Spleen (tissue), 11 donors: ENCODE results near the gene KCNJ5. TPM values are rescaled to one million over a fixed set of nuclear protein-coding genes. Genes with fewer than 3 reads are reported as not detected.

Experiments
- DNase-seq: peaks from one replicate; pipeline ENCODE4 v3.0.0-alpha.2; 2020
- H3K27ac ChIP-seq, 8 donors: fragments of 200-600 bp; sonication (generic) in 7 of 8; 1 replicate in 4 of 8; 2 replicates in 4 of 8; pipeline versions ENCODE4 v1.5.0 to v1.8.0; 2016 to 2021; ENCODE audit warnings: inconsistent platforms in 4 of 8, mild to moderate bottlenecking in 4 of 8, moderate library complexity in 1 of 8
- H3K27me3 ChIP-seq, 7 donors: fragments of 200-600 bp; sonication (generic) in 6 of 7; replicated peaks in 1 of 7; 1 replicate in 4 of 7; 2 replicates in 3 of 7; pipeline versions ENCODE4 v1.5.0 to v1.8.0; 2016 to 2021; ENCODE audit warnings: inconsistent platforms in 3 of 7, mild to moderate bottlenecking in 1 of 7
- H3K36me3 ChIP-seq, 6 donors: fragments of 200-600 bp; sonication (generic) in 5 of 6; 1 replicate in 4 of 6; 2 replicates in 2 of 6; pipeline versions ENCODE4 v1.5.0 to v1.8.0; 2016 to 2021; ENCODE audit warnings: inconsistent platforms in 2 of 6
- H3K4me1 ChIP-seq, 6 donors: fragments of 200-600 bp; sonication (generic) in 5 of 6; 1 replicate in 3 of 6; 2 replicates in 3 of 6; pipeline versions ENCODE4 v1.5.0 to v1.8.0; 2016 to 2021; ENCODE audit warnings: inconsistent platforms in 3 of 6
- H3K4me3 ChIP-seq, 8 donors: fragments of 200-600 bp; sonication (generic) in 7 of 8; 1 replicate in 4 of 8; 2 replicates in 4 of 8; pipeline versions ENCODE4 v1.5.0 to v1.8.0; 2016 to 2021; ENCODE audit warnings: inconsistent platforms in 4 of 8, mild to moderate bottlenecking in 4 of 8, moderate library complexity in 2 of 8
- H3K9me3 ChIP-seq, 8 donors: fragments of 200-600 bp; sonication (generic) in 7 of 8; 1 replicate in 4 of 8; 2 replicates in 4 of 8; pipeline versions ENCODE4 v1.5.0 to v1.8.0; 2016 to 2021; ENCODE audit warnings: inconsistent platforms in 4 of 8
- POLR2A ChIP-seq, 3 donors: fragments of 450-650 bp; IDR thresholded peaks; one replicate each; pipeline ENCODE4 v1.5.1; 2017; ENCODE audit warnings: antibody characterized with exemption in 3 of 3, mild to moderate bottlenecking in 1 of 3
- POLR2AphosphoS5 ChIP-seq, 3 donors: sonication (generic); formaldehyde crosslinking; IDR thresholded peaks; one replicate each; pipeline ENCODE4 v1.5.1; 2017; ENCODE audit warnings: antibody characterized with exemption in 3 of 3
- WGBS, 5 donors: extraction: QIAGEN DNeasy Blood & Tissue Kit in 3 of 5; methylation state at CpG; one replicate each; pipeline versions ENCODE4 v1.1.5 to v1.1.7; 2013 to 2018; 5-methylcytosine and 5-hydroxymethylcytosine counted together
- intact Hi-C: fragments of 100-400 bp; cut with DNase I; formaldehyde crosslinking; loops from one replicate; pipeline ENCODE4 v1.15.0; 2023; ENCODE audit warnings: low total_unique reads
- polyA plus RNA-seq, 3 donors: library from polyadenylated mRNA; stranded (reverse); fragments of 200-250 nt; gene quantifications; one replicate each; pipeline ENCODE4 v1.2.1, GENCODE V29; 2013
- total RNA-seq, 7 donors: library from RNA; depleted of rRNA in 3 of 7; stranded (reverse); fragments of >200 nt in 3 of 7; fragmentation: NEBNext Ultra II Directional in 4 of 7; extraction: Animal tissue kit (Norgen Biotek cat#: 25700) in 4 of 7; gene quantifications; one replicate each; pipeline versions ENCODE4 v1.1.0 to v1.2.1, GENCODE V29; 2016 to 2021
- TF ChIP-seq, protein P1 (sequence below), 11 experiments: fragments of 200-600 bp in 7 of 11; fragments of 450-650 bp in 4 of 11; sonication (generic) in 4 of 11; IDR thresholded peaks in 8 of 11; conservative IDR thresholded peaks in 3 of 11; 1 replicate in 7 of 11; 2 replicates in 4 of 11; pipeline versions ENCODE4 v1.4.0 to v1.8.0; 2016 to 2021; ENCODE audit warnings: antibody characterized with exemption in 11 of 11, inconsistent platforms in 4 of 11, mild to moderate bottlenecking in 1 of 11
- donor health status: healthy with polysubstance abuse.
- donor health status: DM: no; HTN: no; CAD: no; lungs with moderate emphysema.
- donor health status: DM: no; HTN: no; CAD: no.
- donor health status: Bipolar disorder and iron deficiency.
- donor health status: healthy.
- donor health status: DM: no; HTN: no; CAD: no.
- donor health status: DM: yes; HTN: yes; CAD: no.

KCNJ5 gene
- total and polyA plus RNA-seq, 10 donors = 0.42 to 45.4 (median 12.0) TPM

DNA sequence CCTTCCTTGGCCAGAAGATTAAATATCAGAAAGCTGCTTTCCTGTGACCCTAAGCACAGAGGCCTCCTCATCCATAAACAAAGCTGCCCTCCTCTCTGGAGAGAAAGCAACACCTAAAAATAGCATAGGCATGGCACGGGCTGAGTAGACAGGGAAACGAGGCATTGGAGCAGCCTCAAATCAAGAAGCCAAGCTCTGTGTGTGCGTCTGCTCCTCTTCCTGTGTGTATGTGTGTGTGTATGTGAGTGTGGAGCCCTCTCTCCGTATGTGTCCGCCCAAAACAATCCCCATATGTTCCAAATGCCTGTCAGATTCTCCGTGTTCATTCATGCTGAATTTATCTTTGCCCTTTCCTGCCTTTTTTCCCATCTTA, 24.0 kb downstream of the KCNJ5 start:
- no peak for TF ChIP-seq POLR2A (IDR thresholded peaks at IDR 0.05)
- TF ChIP-seq POLR2AphosphoS5 (IDR thresholded peaks at IDR 0.05) = no peak
- intact Hi-C loops = no loop called here
- WGBS, 5 donors = 70 to 88% (median 84%) methylated on average over 6 of the region's 6 CpGs

GRCh38 chr11:128916037-128916572, 24.9 kb downstream of the KCNJ5 start:
- peaks cover 0 to 19% (median 4%) of the 10 kb centered on the region in 6 donors for H3K4me1 ChIP-seq
- WGBS, 5 donors = 62 to 82% (median 72%) methylated on average over 3 of the region's 3 CpGs
- TF ChIP-seq POLR2AphosphoS5 (IDR thresholded peaks at IDR 0.05) (no peak), POLR2A (IDR thresholded peaks at IDR 0.05) (no peak)
- TF ChIP-seq, protein P1, sequence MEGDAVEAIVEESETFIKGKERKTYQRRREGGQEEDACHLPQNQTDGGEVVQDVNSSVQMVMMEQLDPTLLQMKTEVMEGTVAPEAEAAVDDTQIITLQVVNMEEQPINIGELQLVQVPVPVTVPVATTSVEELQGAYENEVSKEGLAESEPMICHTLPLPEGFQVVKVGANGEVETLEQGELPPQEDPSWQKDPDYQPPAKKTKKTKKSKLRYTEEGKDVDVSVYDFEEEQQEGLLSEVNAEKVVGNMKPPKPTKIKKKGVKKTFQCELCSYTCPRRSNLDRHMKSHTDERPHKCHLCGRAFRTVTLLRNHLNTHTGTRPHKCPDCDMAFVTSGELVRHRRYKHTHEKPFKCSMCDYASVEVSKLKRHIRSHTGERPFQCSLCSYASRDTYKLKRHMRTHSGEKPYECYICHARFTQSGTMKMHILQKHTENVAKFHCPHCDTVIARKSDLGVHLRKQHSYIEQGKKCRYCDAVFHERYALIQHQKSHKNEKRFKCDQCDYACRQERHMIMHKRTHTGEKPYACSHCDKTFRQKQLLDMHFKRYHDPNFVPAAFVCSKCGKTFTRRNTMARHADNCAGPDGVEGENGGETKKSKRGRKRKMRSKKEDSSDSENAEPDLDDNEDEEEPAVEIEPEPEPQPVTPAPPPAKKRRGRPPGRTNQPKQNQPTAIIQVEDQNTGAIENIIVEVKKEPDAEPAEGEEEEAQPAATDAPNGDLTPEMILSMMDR (IDR thresholded peaks at IDR 0.05 in 8 of 11, conservative IDR thresholded peaks at IDR 0.05 in 3 of 11) = no peak
- H3K9me3 ChIP-seq = no peaks in the 10 kb centered on the region
- intact Hi-C loops = no loop called here
- H3K27me3 ChIP-seq = peaks cover 0 to 9% (median 0%) of the 10 kb centered on the region in 7 donors
- DNase-seq = no peak
- H3K36me3 ChIP-seq = peaks cover 0 to 33% (median 0%) of the 10 kb centered on the region in 6 donors
- H3K4me3 ChIP-seq = no peak overlapping the region
- no peak overlapping the region for H3K27ac ChIP-seq

More for the DNA sequence above, 24.0 kb downstream of the KCNJ5 start:
- Histone ChIP-seq H3K36me3 (peaks cover 0 to 33% (median 0%) of the 10 kb centered on the region in 6 donors), H3K9me3 (no peaks in the 10 kb centered on the region), H3K27ac (no peak overlapping the region), H3K4me3 (no peak overlapping the region), H3K27me3 (peaks cover 0 to 9% (median 0%) of the 10 kb centered on the region in 7 donors), H3K4me1 (peaks cover 0 to 19% (median 4%) of the 10 kb centered on the region in 6 donors)
- DNase-seq = peak; percentile 15

- TF ChIP-seq, protein P1 (IDR thresholded peaks at IDR 0.05 in 8 of 11, conservative IDR thresholded peaks at IDR 0.05 in 3 of 11) = no peak
- no peak for TF ChIP-seq POLR2AphosphoS5 (IDR thresholded peaks at IDR 0.05)
- TF ChIP-seq POLR2A (IDR thresholded peaks at IDR 0.05) = no peak
- peaks cover 0 to 28% (median 0%) of the 10 kb centered on the region in 6 donors for H3K36me3 ChIP-seq
- intact Hi-C loops = no loop called here
- no peaks in the 10 kb centered on the region for H3K9me3 ChIP-seq
- no peak for DNase-seq
- 50 to 66% (median 61%) methylated on average over 1 to 2 of the region's 2 CpGs for WGBS, 5 donors
- H3K27me3 ChIP-seq = peaks cover 0 to 9% (median 0%) of the 10 kb centered on the region in 7 donors
- no peak overlapping the region for H3K27ac ChIP-seq
- H3K4me3 ChIP-seq = no peak overlapping the region
- H3K4me1 ChIP-seq = peaks cover 0 to 19% (median 4%) of the 10 kb centered on the region in 6 donors
These were observed 25.5 kb downstream of the KCNJ5 start for GRCh38 chr11:128916681-128917080.

- peaks cover 0 to 19% (median 4%) of the 10 kb centered on the region in 6 donors for H3K4me1 ChIP-seq
- H3K4me3 ChIP-seq = no peak overlapping the region
- WGBS, 5 donors = 44 to 62% (median 52%) methylated on average over 5 of the region's 5 CpGs
- no peak for TF ChIP-seq POLR2A (IDR thresholded peaks at IDR 0.05)
- TF ChIP-seq, protein P1 (IDR thresholded peaks at IDR 0.05 in 8 of 11, conservative IDR thresholded peaks at IDR 0.05 in 3 of 11) = no peak
- TF ChIP-seq POLR2AphosphoS5 (IDR thresholded peaks at IDR 0.05) = no peak
- peaks cover 0 to 23% (median 0%) of the 10 kb centered on the region in 6 donors for H3K36me3 ChIP-seq
- intact Hi-C loops = no loop called here
- H3K27me3 ChIP-seq = peaks cover 0 to 9% (median 0%) of the 10 kb centered on the region in 7 donors
- H3K9me3 ChIP-seq = no peaks in the 10 kb centered on the region
- no peak overlapping the region for H3K27ac ChIP-seq
- DNase-seq = peak; percentile 36
These were observed 26.1 kb downstream of the KCNJ5 start for GRCh38 chr11:128917144-128917724.
